Kidney glomerular epithelial cell (primary cell): ENCODE results near the gene RAB39A.
A peak's percentile ranks its signal among the peaks of the same experiment; 100 is the strongest.
"Not testable (repeated sequence)": the region's sequence is repeated elsewhere in the genome, so short reads cannot be mapped to it uniquely, and the experiment has no call there.

Source experiments
- DNase-seq: peaks from one replicate; lab custom pipeline; 2025; lab: John Stamatoyannopoulos, UW

RAB39A gene

GRCh38 chr11:107928046-107928766, at the start of gene RAB39A:
TSS of gene RAB39A (plus strand) at chr11:107928448. CDS start at chr11:107928569, 121 bp downstream.
- peak; percentile 85 for DNase-seq

GRCh38 chr11:107881471-107881870, 46.8 kb upstream of the RAB39A start:
- DNase-seq: not testable (repeated sequence)

GRCh38 chr11:107882095-107882820, 46.0 kb upstream of the RAB39A start:
- DNase-seq: no peak

GRCh38 chr11:107898270-107898669, 30.0 kb upstream of the RAB39A start:
- DNase-seq: peak; percentile 10

GRCh38 chr11:107908211-107908610, 20.0 kb upstream of the RAB39A start:
- no peak for DNase-seq

GRCh38 chr11:107912415-107912814, 15.8 kb upstream of the RAB39A start:
- DNase-seq: not testable (repeated sequence)

- DNase-seq: no peak
Observed at GRCh38 chr11:107915229-107915628, 13.0 kb upstream of the RAB39A start.

GRCh38 chr11:107916671-107917241, 11.5 kb upstream of the RAB39A start:
- no peak for DNase-seq

- no peak for DNase-seq
Observed at GRCh38 chr11:107921997-107922396, 6.3 kb upstream of the RAB39A start.

GRCh38 chr11:107923519-107923918, 4.7 kb upstream of the RAB39A start:
- DNase-seq: not testable (repeated sequence)

GRCh38 chr11:107924306-107924705, 3.9 kb upstream of the RAB39A start:
- DNase-seq: no peak

GRCh38 chr11:107927559-107927958, 689 bp upstream of the RAB39A start:
- DNase-seq: no peak

GRCh38 chr11:107928767-107929507, 689 bp downstream of the RAB39A start:
- no peak for DNase-seq

- DNase-seq: no peak
Observed at GRCh38 chr11:107929611-107930200, 1.5 kb downstream of the RAB39A start.

- DNase-seq: no peak
Observed at GRCh38 chr11:107931206-107931605, 3.0 kb downstream of the RAB39A start.

- no peak for DNase-seq
Observed at GRCh38 chr11:107947904-107948303, 19.7 kb downstream of the RAB39A start.

GRCh38 chr11:107948328-107948727, 20.1 kb downstream of the RAB39A start:
- DNase-seq: not testable (repeated sequence)

- no peak for DNase-seq
Observed at GRCh38 chr11:107951155-107951554, 22.9 kb downstream of the RAB39A start.

GRCh38 chr11:107953446-107953845, 25.2 kb downstream of the RAB39A start:
- no peak for DNase-seq

- DNase-seq: no peak
Observed at GRCh38 chr11:107956543-107956942, 28.3 kb downstream of the RAB39A start.

GRCh38 chr11:107957109-107957588, 28.9 kb downstream of the RAB39A start:
- no peak for DNase-seq

GRCh38 chr11:107961480-107961879, 33.2 kb downstream of the RAB39A start:
- DNase-seq: no peak
